ENCODE results near the gene LEKR1. TPM values are rescaled to one million over a fixed set of nuclear protein-coding genes. Genes with fewer than 3 reads are reported as not detected.
A peak's percentile ranks its signal among the peaks of the same experiment; 100 is the strongest.

LEKR1 gene
- total and polyA plus RNA-seq, 2 of the 13 experiments (the other 11 are each of a cell fraction or from before 2014, with no cell fraction given): 0.49 to 1.5 TPM

GRCh38 chr3:157081626-157082210, 255.6 kb downstream of the LEKR1 start (continued):
- TF ChIP-seq, protein P1, sequence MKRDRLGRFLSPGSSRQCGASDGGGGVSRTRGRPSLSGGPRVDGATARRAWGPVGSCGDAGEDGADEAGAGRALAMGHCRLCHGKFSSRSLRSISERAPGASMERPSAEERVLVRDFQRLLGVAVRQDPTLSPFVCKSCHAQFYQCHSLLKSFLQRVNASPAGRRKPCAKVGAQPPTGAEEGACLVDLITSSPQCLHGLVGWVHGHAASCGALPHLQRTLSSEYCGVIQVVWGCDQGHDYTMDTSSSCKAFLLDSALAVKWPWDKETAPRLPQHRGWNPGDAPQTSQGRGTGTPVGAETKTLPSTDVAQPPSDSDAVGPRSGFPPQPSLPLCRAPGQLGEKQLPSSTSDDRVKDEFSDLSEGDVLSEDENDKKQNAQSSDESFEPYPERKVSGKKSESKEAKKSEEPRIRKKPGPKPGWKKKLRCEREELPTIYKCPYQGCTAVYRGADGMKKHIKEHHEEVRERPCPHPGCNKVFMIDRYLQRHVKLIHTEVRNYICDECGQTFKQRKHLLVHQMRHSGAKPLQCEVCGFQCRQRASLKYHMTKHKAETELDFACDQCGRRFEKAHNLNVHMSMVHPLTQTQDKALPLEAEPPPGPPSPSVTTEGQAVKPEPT (CRISPR knock-in tag; IDR thresholded peaks at IDR 0.05; ENCODE audit: low read depth): 0 out of 2 replicates have a peak, but pooled peaks have one; percentile 61
- TF ChIP-seq ADNP (CRISPR knock-in tag; IDR thresholded peaks at IDR 0.05): no peak
- TF ChIP-seq TCF12 (IDR thresholded peaks at IDR 0.05): no peak
- no peak for TF ChIP-seq TCF12 (CRISPR knock-in tag; IDR thresholded peaks at IDR 0.05)
- peak; percentile 56 for TF ChIP-seq ZFP91 (CRISPR knock-in tag; IDR thresholded peaks at IDR 0.05; ENCODE audit: borderline replicate concordance)
- no peak for TF ChIP-seq ZNF530 (CRISPR knock-in tag; IDR thresholded peaks at IDR 0.05; ENCODE audit: low read depth)
- TF ChIP-seq HOXA7 (CRISPR knock-in tag; IDR thresholded peaks at IDR 0.05): no peak
- peak; percentile 19; the same call in 1 of the 2 replicates for TF ChIP-seq CEBPG (CRISPR knock-in tag; IDR thresholded peaks at IDR 0.05)
- 0 out of 2 replicates have a peak, but pooled peaks have one; percentile 19 for TF ChIP-seq PRDM10 (CRISPR knock-in tag; IDR thresholded peaks at IDR 0.05; ENCODE audit: low read depth)
- TF ChIP-seq KLF6 (CRISPR knock-in tag; IDR thresholded peaks at IDR 0.05): peak; percentile 71; the same call in 1 of the 2 replicates
- TF ChIP-seq TBL1XR1 (IDR thresholded peaks at IDR 0.05; ENCODE audit: borderline replicate concordance, low read length, partially characterized antibody): no peak
- peak; percentile 54; the same call in 1 of the 2 replicates for TF ChIP-seq KMT2B (CRISPR knock-in tag; IDR thresholded peaks at IDR 0.05)
- TF ChIP-seq CAMTA2 (CRISPR knock-in tag; IDR thresholded peaks at IDR 0.05; ENCODE audit: borderline replicate concordance): 0 out of 2 replicates have a peak, but pooled peaks have one; percentile 74
- TF ChIP-seq FOXJ3 (CRISPR knock-in tag; IDR thresholded peaks at IDR 0.05; ENCODE audit: borderline replicate concordance): no peak
- no peak for TF ChIP-seq NBN (conservative IDR thresholded peaks at IDR 0.05)
- no peak for TF ChIP-seq ZNF10 (CRISPR knock-in tag; IDR thresholded peaks at IDR 0.05; ENCODE audit: borderline replicate concordance, low read depth)
- no peak for TF ChIP-seq HNF4G (IDR thresholded peaks at IDR 0.05; ENCODE audit: borderline replicate concordance, low read depth, low read length)
- TF ChIP-seq HNF4G (CRISPR knock-in tag; IDR thresholded peaks at IDR 0.05; ENCODE audit: borderline replicate concordance, low read depth): 0 out of 2 replicates have a peak, but pooled peaks have one; percentile 21
- TF ChIP-seq KDM2A (CRISPR knock-in tag; IDR thresholded peaks at IDR 0.05; ENCODE audit: borderline replicate concordance, low read depth): peak; percentile 53; the same call in 1 of the 2 replicates
- no peak for TF ChIP-seq NKX3-1 (CRISPR knock-in tag; IDR thresholded peaks at IDR 0.05)
- TF ChIP-seq, protein P2, sequence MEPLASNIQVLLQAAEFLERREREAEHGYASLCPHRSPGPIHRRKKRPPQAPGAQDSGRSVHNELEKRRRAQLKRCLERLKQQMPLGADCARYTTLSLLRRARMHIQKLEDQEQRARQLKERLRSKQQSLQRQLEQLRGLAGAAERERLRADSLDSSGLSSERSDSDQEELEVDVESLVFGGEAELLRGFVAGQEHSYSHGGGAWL (CRISPR knock-in tag; IDR thresholded peaks at IDR 0.05): 0 out of 2 replicates have a peak, but pooled peaks have one; percentile 55
